K562 (cell line): ENCODE data around the gene ZNF862. TPM values are rescaled to one million over a fixed set of nuclear protein-coding genes. Genes with fewer than 3 reads are reported as not detected.

ENCODE experiments used
- ATAC-seq: fragments of 200-7000 bp; cut with Tn5 transposase; 3 replicates; pipeline ENCODE4 v1.9.1; 2020; ENCODE audit warnings: moderate library complexity
- BruUV-seq: library from RNA; stranded (reverse); fragments of 400-500 nt; replicated peaks from 2 replicates; lab custom pipeline; 2021; lab: Mats Ljungman, UMichigan
- CTCF ChIA-PET: fragments of 300-600 bp; formaldehyde crosslinking; extraction: SDS; loops from one replicate; lab custom pipeline; 2021; ENCODE audit warnings: low intra/inter-chr PET ratio; lab: Yijun Ruan, JAX
- POLR2A ChIA-PET: fragments of 300-600, 350-650 bp; sonication (Branson Sonifier 250); formaldehyde crosslinking; extraction: SDS; loops from one replicate; lab custom pipeline; 2021; ENCODE audit warnings: antibody characterized with exemption, inconsistent platforms; lab: Yijun Ruan, JAX
- DNase-seq, 4 experiments: peaks; one replicate each; pipeline versions ENCODE4 v3.0.0 to v3.0.0-alpha.2; 2011 to 2018; ENCODE audit warnings: low spot score in 3 of 4, mixed read lengths in 3 of 4; ENCODE audit errors: extremely low read depth in 1 of 4
- FAIRE-seq: peaks from 2 replicates; lab custom pipeline; 2011; peaks lifted over from hg19 to GRCh38; lab: Jason Lieb, UNC
- H2AFZ ChIP-seq: 2 replicates; pipeline ENCODE4 v1.6.0; 2011; ENCODE audit warnings: low read depth, low read length, control low read depth, inconsistent platforms
- H3K27ac ChIP-seq: fragments of 200-600 bp; 3 replicates; pipeline ENCODE4 v1.8.0; 2011; ENCODE audit warnings: low read depth, mild to moderate bottlenecking, control low read depth, inconsistent platforms, low read length, moderate library complexity, mixed read lengths; ENCODE audit errors: extremely low read depth
- H3K27me3 ChIP-seq, 2 experiments: fragments of 300-600 bp in 1 of 2; 2 replicates in 1 of 2; 3 replicates in 1 of 2; pipeline versions ENCODE4 v1.6.0 to v1.8.0; 2011; ENCODE audit warnings: inconsistent platforms in 2 of 2, low read length in 2 of 2, mild to moderate bottlenecking in 1 of 2, mixed read lengths in 1 of 2, moderate library complexity in 1 of 2; ENCODE audit not compliant: control insufficient read depth in 2 of 2, insufficient read depth in 2 of 2
- H3K36me3 ChIP-seq: fragments of 300-600 bp; 3 replicates; pipeline ENCODE4 v1.8.0; 2011; ENCODE audit warnings: mild to moderate bottlenecking, low read length, inconsistent platforms; ENCODE audit not compliant: control insufficient read depth, insufficient read depth
- H3K4me1 ChIP-seq, 2 experiments: fragments of 200-600 bp in 1 of 2; replicated peaks in 1 of 2; 2 replicates in 1 of 2; 3 replicates in 1 of 2; pipeline versions ENCODE4 v1.5.1 to v1.8.0; 2011; ENCODE audit warnings: inconsistent platforms in 2 of 2, low read length in 2 of 2, mild to moderate bottlenecking in 1 of 2, mixed read lengths in 1 of 2, moderate library complexity in 1 of 2; ENCODE audit not compliant: control insufficient read depth in 2 of 2, insufficient read depth in 2 of 2
- H3K4me2 ChIP-seq: 2 replicates; pipeline ENCODE4 v1.6.1; 2011; ENCODE audit warnings: low read length, control low read depth, inconsistent platforms, mixed read lengths; ENCODE audit not compliant: insufficient read depth
- H3K4me3 ChIP-seq: fragments of 200-600 bp; sonication (generic), shearing (Covaris generic); 2 replicates; pipeline ENCODE4 v1.5.1; 2016; ENCODE audit warnings: control low read depth, inconsistent platforms
- H3K79me2 ChIP-seq: fragments of 200-600 bp; 3 replicates; pipeline ENCODE4 v1.8.0; 2011; ENCODE audit warnings: low read length, inconsistent platforms; ENCODE audit not compliant: control insufficient read depth, insufficient read depth
- H3K9ac ChIP-seq, 2 experiments: 2 replicates each; pipeline versions ENCODE4 v1.6.0 to v1.6.1; 2011; ENCODE audit warnings: low read depth in 2 of 2, low read length in 2 of 2, control low read depth in 1 of 2, inconsistent platforms in 1 of 2, mild to moderate bottlenecking in 1 of 2, mixed read lengths in 1 of 2; ENCODE audit not compliant: insufficient read depth in 1 of 2
- H3K9me1 ChIP-seq: one replicate; pipeline ENCODE4 v1.6.0; 2011; ENCODE audit warnings: inconsistent platforms, mild to moderate bottlenecking, low read length, moderate library complexity; ENCODE audit not compliant: control insufficient read depth, insufficient read depth
- H3K9me3 ChIP-seq: replicated peaks from 2 replicates; pipeline ENCODE4 v1.5.1; 2011; ENCODE audit warnings: low read depth, low read length, inconsistent platforms; ENCODE audit not compliant: control insufficient read depth, insufficient read depth
- H4K20me1 ChIP-seq: replicated peaks from 2 replicates; pipeline ENCODE4 v1.6.1; 2011; ENCODE audit warnings: low read length, inconsistent platforms, mixed read lengths; ENCODE audit not compliant: control insufficient read depth, insufficient read depth
- ARID3B ChIP-seq: fragments of 250-450 bp; sonication (Bioruptor Pico); IDR thresholded peaks from 2 replicates; pipeline ENCODE4 v1.4.0; 2020; ENCODE audit warnings: borderline replicate concordance
- CC2D1A ChIP-seq: fragments of 450-650 bp; IDR thresholded peaks from 2 replicates; pipeline ENCODE4 v1.6.1; 2017; ENCODE audit warnings: mild to moderate bottlenecking
- EGR1 ChIP-seq: fragments of 450-650 bp; conservative IDR thresholded peaks from 2 replicates; pipeline ENCODE4 v1.6.1; 2017; ENCODE audit warnings: mild to moderate bottlenecking
- LCOR ChIP-seq: sonication (generic); formaldehyde crosslinking; IDR thresholded peaks from 2 replicates; pipeline ENCODE4 v1.8.0; 2022; ENCODE audit warnings: mild to moderate bottlenecking, missing genetic modification reagents
- TBL1XR1 ChIP-seq, 2 experiments: IDR thresholded peaks; 2 replicates each; pipeline ENCODE4 v1.6.1; 2012; ENCODE audit warnings: improper control_type of control experiment in 2 of 2, low read length in 2 of 2, mild to moderate bottlenecking in 1 of 2
- YY1 ChIP-seq, 3 experiments: IDR thresholded peaks; 2 replicates each; pipeline ENCODE4 v1.6.1; 2011; ENCODE audit warnings: low read length in 2 of 3, mild to moderate bottlenecking in 2 of 3, moderate library complexity in 2 of 3, borderline replicate concordance in 1 of 3, control low read depth in 1 of 3, low read depth in 1 of 3; ENCODE audit not compliant: insufficient read depth in 3 of 3, insufficient replicate concordance in 2 of 3, control insufficient read depth in 1 of 3, insufficient read length in 1 of 3; ENCODE audit errors: extremely low read depth in 1 of 3
- ZNF384 ChIP-seq: IDR thresholded peaks from 2 replicates; pipeline ENCODE4 v1.6.1; 2012; ENCODE audit warnings: low read depth, low read length, improper control_type of control experiment
- WGBS: fragments of 100-300 bp; shearing (Covaris generic); methylation state at CpG from one replicate; pipeline ENCODE4 v1.1.6; 2016; ENCODE audit warnings: low coverage, mixed read lengths; ENCODE audit not compliant: insufficient coverage; ENCODE audit errors: missing lambda C conversion rate; 5-methylcytosine and 5-hydroxymethylcytosine counted together
- in situ Hi-C: fragments of 300-500 bp; cut with MboI; formaldehyde crosslinking; loops from 4 replicates; pipeline ENCODE4 v1.15.0; 2018; ENCODE audit warnings: inconsistent platforms, mixed read lengths
- intact Hi-C: fragments of 100-400 bp; cut with micrococcal nuclease; formaldehyde crosslinking; loops from 2 replicates; pipeline ENCODE4 v1.14.2; 2022
- polyA plus RNA-seq, 8 experiments: library from polyadenylated mRNA; depleted of rRNA in 4 of 8; stranded (reverse) in 5 of 8; unstranded in 3 of 8; fragments of >200 nt; fragmentation: Nextera tagmentation in 2 of 8; fragmentation: Illumina TruSeq in 1 of 8; extraction: Ambion mirVana in 2 of 8; extraction: Trizol in 1 of 8; gene quantifications; 2 replicates each; pipeline versions ENCODE4 v1.2.1 to v1.2.3, GENCODE V29; 2011 to 2014; ENCODE audit warnings: inconsistent platforms in 1 of 8, missing spikeins in 1 of 8
- total RNA-seq, 7 experiments: library from RNA; depleted of rRNA in 6 of 7; stranded (reverse); fragments of >200 nt in 6 of 7; fragmentation: Illumina TruSeq in 2 of 7; extraction: Trizol in 2 of 7; gene quantifications; 2 replicates each; pipeline versions ENCODE4 v1.2.1 to v1.2.3, GENCODE V29; 2011 to 2021; ENCODE audit warnings: low replicate concordance in 1 of 7
- TF ChIP-seq, protein P1 (sequence below): fragments of 450-650 bp; IDR thresholded peaks from 2 replicates; pipeline ENCODE4 v1.7.0; 2016; ENCODE audit warnings: borderline replicate concordance

Gene ZNF862
- total and polyA plus RNA-seq, 9 of the 15 experiments (the other 6 are each of a cell fraction or from before 2014, with no cell fraction given): 1.1 to 3.9 (median 2.6) TPM

GRCh38 chr7:149878523-149878921 is 40.3 kb downstream of the ZNF862 start:
- H3K79me2 ChIP-seq: no peaks in the 10 kb centered on the region
- H3K9me3 ChIP-seq: no peaks in the 10 kb centered on the region
- intact Hi-C loops (no loop called here), in situ Hi-C loops (no loop called here)
- peaks cover 2% of the 10 kb centered on the region; the same call in 1 of the 2 replicates for H4K20me1 ChIP-seq
- BruUV-seq: no TSS peak
- no peaks in the 10 kb centered on the region for H3K36me3 ChIP-seq
- TF ChIP-seq TBL1XR1 (IDR thresholded peaks at IDR 0.05; ENCODE audit: low read length in 2 of 2) (no peak), YY1 (IDR thresholded peaks at IDR 0.05; ENCODE audit: borderline replicate concordance in 1 of 3, control insufficient read depth in 1 of 3, extremely low read depth in 1 of 3, insufficient read depth in 3 of 3, insufficient read length in 1 of 3, insufficient replicate concordance in 2 of 3, low read depth in 1 of 3, low read length in 2 of 3) (no peak), CC2D1A (no peak), EGR1 (0 out of 2 replicates have a peak, but pooled peaks have one; percentile 26), ARID3B (CRISPR knock-in tag) (no peak), LCOR (CRISPR knock-in tag) (no peak), ZNF384 (no peak)
- TF ChIP-seq, protein P1, sequence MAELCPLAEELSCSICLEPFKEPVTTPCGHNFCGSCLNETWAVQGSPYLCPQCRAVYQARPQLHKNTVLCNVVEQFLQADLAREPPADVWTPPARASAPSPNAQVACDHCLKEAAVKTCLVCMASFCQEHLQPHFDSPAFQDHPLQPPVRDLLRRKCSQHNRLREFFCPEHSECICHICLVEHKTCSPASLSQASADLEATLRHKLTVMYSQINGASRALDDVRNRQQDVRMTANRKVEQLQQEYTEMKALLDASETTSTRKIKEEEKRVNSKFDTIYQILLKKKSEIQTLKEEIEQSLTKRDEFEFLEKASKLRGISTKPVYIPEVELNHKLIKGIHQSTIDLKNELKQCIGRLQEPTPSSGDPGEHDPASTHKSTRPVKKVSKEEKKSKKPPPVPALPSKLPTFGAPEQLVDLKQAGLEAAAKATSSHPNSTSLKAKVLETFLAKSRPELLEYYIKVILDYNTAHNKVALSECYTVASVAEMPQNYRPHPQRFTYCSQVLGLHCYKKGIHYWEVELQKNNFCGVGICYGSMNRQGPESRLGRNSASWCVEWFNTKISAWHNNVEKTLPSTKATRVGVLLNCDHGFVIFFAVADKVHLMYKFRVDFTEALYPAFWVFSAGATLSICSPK: no peak
- H3K4me2 ChIP-seq: no peak overlapping the region
- FAIRE-seq (no peak), ATAC-seq (no peak), DNase-seq (no peak)
- no peak overlapping the region for H3K27ac ChIP-seq
- H3K4me3 ChIP-seq: no peak overlapping the region
- no peaks in the 10 kb centered on the region for H3K9me1 ChIP-seq
- WGBS: 45% methylated on average over 10 of the region's 13 CpGs
- CTCF ChIA-PET: no interaction called here
- POLR2A ChIA-PET: no interaction called here
- no peak overlapping the region for H3K9ac ChIP-seq
- no peak overlapping the region for H2AFZ ChIP-seq
- H3K4me1 ChIP-seq: peaks cover 7 to 28% of the 10 kb centered on the region in 2 experiments; a peak in 4 of 5 replicates
- H3K27me3 ChIP-seq: peaks cover 0 to 24% of the 10 kb centered on the region in 2 experiments; a peak in 2 of 5 replicates
